ENCODE measurements around the gene ADAMTS16.

Gene ADAMTS16

DNA sequence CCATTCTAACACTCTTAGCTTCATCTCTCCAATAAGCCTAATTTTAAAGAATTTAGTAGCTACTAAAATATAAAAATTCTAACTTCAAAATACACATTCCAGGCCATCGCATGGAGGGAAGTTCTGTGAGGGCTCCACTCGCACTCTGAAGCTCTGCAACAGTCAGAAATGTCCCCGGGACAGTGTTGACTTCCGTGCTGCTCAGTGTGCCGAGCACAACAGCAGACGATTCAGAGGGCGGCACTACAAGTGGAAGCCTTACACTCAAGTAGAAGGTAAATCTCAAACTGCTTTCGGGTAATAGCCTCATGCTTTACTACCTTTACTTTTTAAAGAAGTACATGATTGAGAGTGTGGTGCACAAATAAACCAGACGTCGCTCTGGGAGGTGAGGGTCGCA, 94.8 kb downstream of the ADAMTS16 start:
- no peak for DNase-seq (ENCODE audit: low read depth in 2 of 2)

DNA sequence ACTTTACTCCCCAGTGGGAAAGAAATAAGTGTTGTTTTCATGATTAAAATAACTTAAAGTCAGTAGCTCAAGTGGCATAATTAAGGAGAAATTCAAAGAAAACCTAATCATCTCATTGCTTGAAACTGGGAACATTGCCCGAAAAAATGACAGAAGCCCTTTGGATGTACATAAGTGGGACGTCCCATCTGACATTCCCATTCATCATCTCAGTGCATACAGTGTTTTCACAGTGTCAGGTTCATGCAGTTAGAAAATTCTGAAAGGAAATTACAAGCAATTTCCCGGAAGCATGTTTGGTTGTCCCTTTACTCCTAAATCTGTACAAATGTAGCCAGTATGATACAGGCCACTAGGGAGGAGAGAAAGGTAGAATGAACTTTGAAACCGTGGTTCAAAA, 95.6 kb downstream of the ADAMTS16 start:
- no peak for DNase-seq (ENCODE audit: low read depth in 2 of 2)

DNA sequence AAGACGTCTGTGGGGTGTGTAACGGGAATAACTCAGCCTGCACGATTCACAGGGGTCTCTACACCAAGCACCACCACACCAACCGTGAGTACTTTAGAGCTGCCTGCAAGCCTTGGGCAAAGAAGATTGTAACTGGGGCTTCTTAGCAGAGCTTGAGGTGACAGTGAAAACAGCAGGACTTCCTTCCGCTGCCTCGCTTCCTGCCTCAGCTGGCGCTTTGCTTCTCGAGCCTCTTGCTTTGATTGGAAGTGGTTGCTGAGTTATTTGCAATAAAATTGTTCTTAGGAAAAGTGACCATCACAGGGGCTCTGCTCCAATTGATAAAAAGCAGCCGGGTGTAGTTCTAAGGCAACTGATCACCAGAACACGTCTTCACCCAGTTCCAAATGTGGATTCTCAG, 99.1 kb downstream of the ADAMTS16 start:
- DNase-seq (ENCODE audit: low read depth in 2 of 2): no peak

DNA sequence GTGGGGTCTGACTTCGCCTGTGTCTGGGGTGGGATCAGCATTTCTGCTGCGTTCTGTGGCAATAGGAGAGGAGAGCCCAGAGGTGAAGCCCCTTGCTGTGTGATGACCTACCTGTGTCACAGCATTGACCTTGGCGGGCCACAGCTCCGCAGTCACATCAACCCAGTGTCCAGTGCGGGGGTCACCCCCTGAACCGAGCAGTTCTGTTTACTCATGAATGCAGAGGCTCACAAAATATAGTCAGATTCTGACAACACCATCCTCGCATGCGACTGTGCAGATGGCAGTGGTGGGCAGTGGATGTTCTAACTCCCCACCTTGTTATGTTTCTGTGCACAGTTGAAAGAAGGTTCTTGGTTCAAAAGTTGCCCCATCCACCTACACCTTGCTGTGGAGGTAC, 100.1 kb downstream of the ADAMTS16 start:
- DNase-seq (ENCODE audit: low read depth in 2 of 2): no peak

DNA sequence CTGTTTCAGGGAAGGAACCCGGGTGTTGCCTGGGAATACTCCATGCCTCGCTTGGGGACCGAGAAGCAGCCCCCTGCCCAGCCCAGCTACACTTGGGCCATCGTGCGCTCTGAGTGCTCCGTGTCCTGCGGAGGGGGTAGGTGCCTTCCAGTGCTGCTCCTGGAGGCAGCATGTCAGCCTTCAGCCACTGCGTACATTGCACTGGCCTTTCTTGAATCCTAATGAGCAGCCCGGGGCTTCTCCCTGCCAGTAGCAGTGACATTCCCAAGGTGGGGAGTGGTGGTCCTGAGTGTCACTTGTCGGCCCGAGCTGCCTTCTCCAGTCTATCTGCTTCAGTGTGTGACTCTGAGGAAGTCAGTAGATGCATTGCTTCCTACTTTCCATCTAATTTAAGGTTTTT, 101.9 kb downstream of the ADAMTS16 start:
- no peak for DNase-seq (ENCODE audit: low read depth in 2 of 2)

DNA sequence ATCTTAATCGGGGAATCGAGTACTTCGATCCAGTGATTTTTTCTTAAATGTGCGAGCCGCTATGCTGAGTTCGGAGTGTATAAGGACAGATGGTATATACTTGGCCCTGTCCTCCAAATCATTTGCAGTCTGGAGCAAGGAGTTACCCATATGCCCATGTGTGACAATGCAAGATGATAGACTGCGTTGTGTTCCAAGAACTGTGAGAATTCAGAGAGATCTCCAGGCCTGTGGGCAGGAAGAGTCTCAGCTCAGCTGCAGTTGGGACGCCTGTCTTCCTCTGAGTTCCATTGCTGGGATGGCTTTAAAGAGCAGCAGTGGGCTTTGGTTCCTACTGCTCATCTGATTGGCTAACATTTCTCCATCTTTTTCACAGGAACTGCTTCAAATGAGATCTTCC, 106.6 kb downstream of the ADAMTS16 start:
- DNase-seq (ENCODE audit: low read depth in 2 of 2): no peak

DNA sequence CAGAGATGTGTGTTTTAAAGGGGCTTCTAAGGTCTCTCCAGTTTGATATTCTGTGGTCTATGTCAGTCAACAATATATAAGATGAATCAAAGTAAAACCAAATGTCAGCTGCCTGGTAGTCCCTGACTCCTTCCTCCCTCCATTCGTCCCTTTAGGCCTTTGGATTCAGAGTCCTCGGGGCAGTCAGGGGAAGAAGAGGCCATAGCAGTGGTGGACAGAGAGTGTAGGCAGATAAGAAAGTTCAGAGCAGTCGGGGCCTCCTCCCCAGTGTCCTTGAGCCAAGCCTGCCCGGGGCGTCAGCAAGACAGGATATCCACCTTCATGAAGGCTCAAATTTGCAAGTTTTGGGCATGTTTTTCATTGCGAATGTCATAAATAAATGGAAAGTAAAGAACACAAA, 110.6 kb downstream of the ADAMTS16 start:
- no peak for DNase-seq (ENCODE audit: low read depth in 2 of 2)

DNA sequence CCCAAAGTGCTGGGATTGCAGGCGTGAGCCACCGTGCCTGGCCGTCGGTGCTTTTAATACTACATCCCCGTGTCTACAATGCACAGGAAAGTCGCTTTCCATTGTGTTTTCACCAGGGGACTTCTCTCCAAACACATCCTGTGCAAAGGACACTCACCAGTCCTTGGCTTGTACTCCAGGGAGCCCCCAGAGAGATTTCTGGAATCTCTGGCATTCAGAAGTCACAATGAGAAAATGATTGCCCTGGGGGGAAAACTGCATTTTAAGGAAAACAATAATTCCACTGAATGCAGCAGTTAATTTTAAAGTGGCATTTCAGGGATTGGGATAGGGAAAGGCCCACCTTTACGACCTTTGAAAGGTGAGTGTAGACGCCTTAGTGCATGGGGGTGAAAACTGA, 112.0 kb downstream of the ADAMTS16 start:
- no peak for DNase-seq (ENCODE audit: low read depth in 2 of 2)

DNA sequence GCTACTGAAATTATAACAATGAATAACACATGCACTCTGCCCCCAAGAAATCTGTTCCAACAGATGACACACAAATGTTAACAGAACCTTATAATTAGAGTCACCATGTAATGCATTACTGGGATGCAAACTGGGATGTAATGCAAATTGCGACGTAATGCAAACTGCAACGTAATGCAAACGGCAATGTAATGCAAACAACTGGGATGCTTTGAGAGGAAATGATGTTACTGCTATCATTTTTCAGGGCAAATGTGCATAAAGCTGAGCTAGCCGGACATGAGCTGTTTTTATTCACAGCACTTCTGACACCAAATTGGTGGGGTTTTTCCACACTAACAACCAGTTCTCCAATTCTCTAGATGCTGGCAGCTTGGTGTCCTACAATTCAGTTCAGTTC, 117.2 kb downstream of the ADAMTS16 start:
- no peak for DNase-seq (ENCODE audit: low read depth in 2 of 2)

DNA sequence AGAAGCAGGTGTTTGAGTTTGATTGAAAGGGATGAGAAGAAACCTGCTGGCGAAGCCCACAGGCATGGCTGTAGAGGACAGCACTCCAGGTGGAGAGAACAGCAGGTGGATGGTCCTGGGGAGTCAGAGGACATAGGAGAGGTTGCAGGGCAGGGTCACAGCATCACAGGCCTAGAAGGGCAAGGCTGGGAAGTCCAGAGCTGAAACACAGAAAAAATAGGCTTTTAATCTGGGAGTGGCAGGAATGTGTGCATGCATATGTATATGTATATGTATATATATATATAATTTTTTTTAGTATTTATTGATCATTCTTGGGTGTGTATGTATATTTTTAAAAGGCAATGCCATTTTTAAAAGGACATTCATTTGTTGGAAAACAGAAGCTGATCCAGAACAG, 118.4 kb downstream of the ADAMTS16 start:
- DNase-seq (ENCODE audit: low read depth in 2 of 2): no peak

DNA sequence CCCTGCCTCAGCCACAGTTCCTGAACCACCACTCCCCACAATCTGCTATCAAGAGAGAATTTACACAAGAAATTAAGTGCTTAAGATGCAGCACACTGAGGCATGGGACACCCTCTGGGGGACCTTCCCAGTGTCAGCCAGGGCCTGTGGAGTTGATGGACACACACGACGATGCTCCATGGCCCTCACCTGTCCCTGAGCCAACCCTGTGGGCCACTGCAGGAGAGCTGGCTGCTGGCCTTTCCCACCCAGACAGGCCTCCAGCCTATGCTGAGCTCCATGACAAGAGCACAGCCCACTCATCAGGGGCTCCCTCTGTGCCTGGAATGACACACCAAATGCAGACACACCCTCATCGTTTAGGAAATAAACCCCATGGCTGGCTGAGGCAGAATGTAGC, 124.6 kb downstream of the ADAMTS16 start:
- no peak for DNase-seq (ENCODE audit: low read depth in 2 of 2)

DNA sequence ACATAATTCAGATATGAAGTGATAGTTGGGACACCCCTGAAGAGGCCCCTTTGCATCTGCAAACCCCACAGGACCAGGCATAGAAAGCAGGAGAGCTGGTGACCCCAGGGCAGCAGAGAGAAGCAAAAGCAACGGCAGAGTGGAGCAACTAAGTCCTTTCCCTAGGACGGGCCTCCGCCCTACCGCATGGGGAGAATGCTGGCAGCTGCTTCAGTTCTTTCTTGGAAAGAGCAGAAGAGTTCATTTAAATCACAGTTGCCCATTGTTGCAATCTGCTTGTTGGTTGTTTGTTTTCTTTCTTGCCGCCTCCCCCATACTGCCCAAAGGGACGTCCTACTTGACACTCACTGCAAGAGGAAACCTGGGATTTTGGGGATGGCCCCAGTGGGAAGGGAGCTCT, 126.2 kb downstream of the ADAMTS16 start:
- no peak for DNase-seq (ENCODE audit: low read depth in 2 of 2)

DNA sequence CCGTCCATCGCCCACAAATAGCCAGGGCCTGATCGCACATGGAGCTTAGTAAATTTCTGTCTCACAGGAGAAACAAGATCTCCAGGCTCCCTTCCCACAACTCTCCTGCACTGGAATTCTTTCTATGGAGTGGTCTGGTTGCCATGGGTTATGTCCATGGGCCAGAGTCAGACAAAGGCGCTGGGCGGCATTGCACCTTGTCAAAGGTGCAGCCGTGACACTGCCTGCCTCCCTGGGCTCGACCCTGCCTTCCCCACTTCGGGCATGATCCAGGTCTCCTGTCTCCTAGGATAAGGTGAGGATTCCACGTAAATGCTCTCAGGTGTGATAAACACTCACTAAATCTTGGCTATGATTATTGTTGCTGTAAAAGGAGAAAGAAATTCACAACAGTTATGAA, 130.0 kb downstream of the ADAMTS16 start:
- DNase-seq (ENCODE audit: low read depth in 2 of 2): no peak

DNA sequence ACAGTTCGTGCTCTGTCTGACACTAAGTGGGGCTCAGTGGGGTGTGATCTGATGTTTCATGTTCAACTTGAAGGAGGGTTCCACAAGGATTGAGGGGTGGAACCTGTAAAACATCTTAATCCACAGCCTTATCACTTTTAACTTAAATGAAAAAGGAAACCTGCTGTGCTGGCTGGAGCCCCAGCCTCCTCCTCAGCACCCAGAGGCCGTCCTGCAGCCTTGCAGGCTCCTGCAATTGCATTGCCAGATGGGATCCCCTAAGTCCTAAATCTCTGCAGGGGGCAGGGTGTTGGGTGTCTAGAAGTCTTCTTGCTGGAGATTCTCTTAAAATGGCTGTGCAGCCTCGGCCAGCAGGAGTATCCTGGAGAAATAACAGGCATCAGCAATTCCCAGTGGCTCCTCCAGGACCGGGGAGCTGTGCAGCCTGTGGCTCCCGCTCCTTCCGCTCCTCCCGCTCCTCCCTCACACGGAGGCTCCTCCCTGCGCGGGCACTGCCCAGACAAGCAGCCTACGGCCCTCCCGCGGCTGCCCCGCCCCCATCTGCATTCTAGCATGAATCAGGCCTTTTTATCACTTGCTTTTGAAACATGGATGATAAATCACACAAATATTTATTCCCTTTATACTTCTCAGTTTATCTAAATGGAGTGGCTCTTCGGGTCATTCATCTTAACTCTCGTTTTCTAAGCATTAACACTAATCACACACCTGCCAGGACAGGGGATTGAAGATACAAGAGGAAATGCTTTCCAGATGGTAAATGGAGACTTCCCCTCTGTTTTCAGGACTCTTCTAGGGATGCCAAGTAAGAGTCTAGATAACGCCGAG, 131.0 kb downstream of the ADAMTS16 start:
- DNase-seq (ENCODE audit: low read depth in 2 of 2): no peak

DNA sequence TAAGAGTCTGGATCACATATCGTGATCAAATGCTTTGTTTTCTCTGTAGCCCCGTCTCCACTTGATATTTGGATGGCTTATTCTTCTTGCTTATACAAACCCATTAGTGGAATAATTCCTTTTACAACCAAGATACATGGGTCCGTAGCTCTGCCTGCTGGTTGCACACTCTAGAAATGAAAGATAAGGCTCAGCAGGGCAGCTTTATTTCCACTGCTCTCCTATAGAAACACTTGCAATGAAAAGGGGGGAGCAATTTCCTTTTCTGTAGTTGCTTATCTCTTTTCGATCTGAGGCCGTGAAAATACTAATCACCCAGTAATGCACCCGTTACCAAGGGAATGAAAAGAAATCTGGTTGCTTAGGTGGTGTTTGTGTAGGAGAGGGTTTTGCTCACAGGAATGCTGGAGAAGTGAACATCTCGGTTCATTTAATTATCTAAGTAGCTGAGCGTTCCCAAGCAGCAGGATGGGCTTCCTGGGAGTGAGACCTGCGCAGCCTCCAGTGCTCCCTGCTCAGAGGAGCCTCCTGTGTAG, 131.7 kb downstream of the ADAMTS16 start:
- DNase-seq (ENCODE audit: low read depth in 2 of 2): no peak

DNA sequence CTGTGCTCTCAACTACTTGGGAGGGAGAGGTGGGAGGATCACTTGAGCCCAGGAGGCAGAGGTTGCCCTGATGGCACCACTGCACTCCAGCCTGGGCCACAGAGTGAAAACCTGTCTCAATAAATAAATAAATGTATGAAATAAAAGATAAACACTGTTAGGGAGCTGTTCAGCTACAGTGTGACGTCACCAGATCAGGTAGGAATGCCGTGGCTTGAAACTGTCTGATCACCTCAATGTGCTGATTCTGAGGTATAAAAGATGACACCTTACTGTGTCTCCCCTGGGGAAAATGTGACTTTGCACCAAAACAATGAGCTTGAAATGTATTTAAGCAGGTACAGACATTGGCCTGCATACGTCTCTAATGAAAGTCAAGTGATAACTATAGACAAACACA, 133.3 kb downstream of the ADAMTS16 start:
- DNase-seq (ENCODE audit: low read depth in 2 of 2): no peak

DNA sequence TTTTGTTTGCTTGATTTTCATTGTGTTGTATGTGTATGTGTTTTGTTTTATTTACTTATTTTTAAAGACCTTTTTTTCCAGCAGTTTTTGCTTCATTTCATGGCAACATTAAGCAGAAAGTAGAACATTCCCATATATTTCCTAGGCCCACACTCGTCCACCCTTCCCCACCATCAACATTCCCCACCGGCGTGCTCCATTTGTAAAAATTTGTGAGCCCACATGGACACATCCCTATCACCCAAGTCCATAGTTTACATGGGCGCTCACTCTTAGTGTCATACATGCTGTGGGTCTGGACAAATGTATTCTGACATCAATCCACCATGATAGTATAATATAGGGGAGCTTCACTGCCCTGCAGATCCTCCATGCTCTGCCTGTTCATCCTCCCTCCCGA, 133.8 kb downstream of the ADAMTS16 start:
- no peak for DNase-seq (ENCODE audit: low read depth in 2 of 2)

DNA sequence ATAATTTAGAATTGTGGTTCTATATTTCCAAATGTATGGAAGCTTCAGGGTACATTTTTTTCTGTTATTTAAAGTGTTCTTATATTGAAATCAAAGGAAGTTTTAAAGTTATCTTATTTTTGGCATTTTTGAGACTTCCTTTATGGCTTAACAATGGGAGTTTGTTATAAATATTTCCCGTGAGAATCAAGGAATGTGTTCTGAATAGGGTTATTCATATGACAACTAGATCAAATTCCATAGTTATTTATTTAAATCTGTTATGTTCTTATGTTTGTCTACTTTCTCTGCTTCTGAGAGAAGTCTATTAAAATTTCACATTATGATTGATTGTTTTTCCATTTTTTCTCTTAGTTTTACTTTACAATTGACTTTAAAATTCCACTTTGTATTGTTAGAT, 135.1 kb downstream of the ADAMTS16 start:
- no peak for DNase-seq (ENCODE audit: low read depth in 2 of 2)

DNA sequence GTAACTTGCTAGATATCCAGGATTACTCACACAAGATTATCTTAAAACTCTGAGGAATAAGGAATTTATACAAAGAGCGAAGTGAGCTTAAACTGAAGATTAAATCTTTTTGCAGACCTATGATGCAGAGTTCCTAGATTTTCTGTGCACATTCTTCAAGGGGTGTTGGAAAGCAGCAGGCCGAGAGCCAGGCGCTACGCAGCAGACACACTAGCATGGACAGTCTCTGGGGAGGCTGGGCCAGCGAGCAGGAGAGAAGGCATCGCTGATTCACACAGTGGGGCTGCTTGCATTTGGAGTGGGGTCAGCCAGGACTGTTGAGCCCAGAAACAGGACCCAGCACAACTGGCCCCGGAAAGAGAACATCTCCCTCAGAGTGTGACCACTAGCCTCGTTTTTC, 136.3 kb downstream of the ADAMTS16 start:
- no peak for DNase-seq (ENCODE audit: low read depth in 2 of 2)

DNA sequence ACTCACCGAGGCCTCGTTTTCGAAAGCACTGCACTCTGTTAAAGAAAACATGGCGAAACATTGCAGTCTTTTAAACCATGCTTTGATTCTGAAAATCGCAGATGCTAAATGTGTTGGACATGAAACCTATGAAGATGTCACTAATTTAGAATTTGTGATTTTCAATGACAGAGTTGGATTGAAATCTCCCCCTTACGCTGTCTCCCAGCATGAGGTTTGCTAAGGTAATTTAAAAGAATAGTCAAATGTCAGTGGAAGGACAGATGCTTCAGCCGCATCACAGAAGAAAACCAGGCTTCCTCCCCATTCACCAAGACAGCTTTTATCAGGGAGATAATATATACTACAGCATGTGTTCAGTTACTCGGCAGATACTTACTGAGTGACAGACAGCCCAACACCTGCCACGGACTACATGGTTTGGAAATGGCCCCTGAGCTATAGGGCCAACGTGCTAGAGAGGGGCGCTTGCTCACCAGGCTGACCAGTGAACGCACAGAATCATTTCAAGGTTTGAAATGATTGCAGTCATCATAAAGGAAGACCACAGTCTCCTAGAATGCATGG, 136.9 kb downstream of the ADAMTS16 start:
- no peak for DNase-seq (ENCODE audit: low read depth in 2 of 2)

DNA sequence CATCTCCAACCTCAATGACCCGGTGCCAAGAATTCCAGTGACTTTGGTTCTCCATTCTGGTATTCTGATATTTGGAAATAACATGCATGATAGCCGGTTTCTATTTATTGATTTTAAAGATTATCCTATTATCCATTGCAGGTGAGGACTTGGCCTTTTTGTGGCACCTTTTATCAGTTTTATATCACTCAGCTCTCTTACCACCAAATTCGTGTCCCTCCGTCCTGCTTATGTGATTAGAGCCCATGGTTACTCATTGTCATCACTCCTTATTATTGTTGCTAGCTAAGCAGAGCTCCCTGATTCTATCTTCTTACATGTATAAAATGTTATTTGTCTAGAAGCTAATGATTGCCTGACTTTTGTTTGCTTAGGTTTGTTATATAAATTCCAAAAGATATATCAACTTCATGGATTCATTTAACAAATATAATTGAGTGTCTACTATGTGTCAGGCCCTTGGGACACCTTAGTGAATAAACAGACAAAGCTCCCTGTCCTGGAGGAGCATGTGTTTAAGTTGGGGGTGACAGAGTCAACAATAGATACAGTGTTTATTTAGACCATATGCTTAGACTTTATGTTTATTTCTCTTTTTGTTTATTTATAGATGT, 138.2 kb downstream of the ADAMTS16 start:
- DNase-seq (ENCODE audit: low read depth in 2 of 2): no peak

DNA sequence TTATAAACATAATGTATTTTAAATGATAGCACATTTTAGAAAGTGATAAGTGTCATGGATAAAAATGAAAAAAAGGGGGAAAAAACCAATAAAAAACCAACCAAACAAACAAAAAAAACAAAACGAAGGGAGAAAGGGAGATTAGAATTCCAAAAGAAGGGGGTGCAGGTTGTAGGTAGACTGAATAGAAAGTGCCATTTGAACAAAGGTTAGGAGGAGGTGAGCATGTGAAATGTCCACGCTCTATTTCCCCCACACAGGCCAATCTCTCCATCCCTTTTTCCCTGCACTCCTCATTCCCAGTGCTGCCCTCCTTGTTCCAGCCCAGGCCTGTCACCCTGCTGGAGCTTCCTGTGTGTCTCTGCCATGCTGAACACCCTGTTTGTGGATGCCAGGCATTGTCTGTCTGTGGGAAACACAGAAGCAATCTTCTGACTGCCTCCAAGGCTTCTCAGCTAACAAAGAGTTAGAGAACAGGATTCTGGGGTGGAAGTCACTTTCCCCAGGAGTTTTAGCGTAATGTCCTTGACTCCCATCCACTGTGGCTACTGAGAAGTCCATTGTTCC, 138.8 kb downstream of the ADAMTS16 start:
- DNase-seq (ENCODE audit: low read depth in 2 of 2): no peak

DNA sequence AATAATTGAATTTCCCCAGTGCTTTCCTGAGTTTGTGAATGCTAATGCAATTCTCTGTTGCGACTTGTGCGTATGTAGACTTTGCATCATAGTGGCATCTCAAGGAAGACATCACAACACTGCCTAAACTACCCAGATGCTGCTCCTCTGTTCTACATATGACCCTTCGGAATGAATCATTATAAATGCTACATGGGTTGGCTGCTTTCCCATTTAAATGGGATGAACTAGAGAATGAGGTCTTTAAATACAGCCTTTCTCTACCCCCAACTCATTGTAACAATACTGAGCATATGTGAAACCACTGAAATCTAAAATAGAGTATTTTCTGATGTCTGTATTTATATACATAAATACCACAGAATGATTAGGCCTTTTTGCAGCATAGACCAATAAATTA, 145.8 kb downstream of the ADAMTS16 start:
- DNase-seq (ENCODE audit: low read depth in 2 of 2): no peak

Measured in stimulated activated CD8-positive, alpha-beta memory T cell treated with anti-CD3 and anti-CD28 coated beads, Interleukin-7, amount 100 ng/mL, for 1 hour (primary cell).